Loucy (cell line): ENCODE measurements around the gene NDUFC2.

Experiments used
- H2AFZ ChIP-seq: fragments of 200-600 bp; sonication (generic); 2 replicates; pipeline ENCODE4 v1.6.0; 2016; ENCODE audit warnings: antibody characterized with exemption, mild to moderate bottlenecking, low read length, moderate library complexity
- H3F3A ChIP-seq: fragments of 200-600 bp; 2 replicates; pipeline ENCODE4 v1.6.0; 2016; ENCODE audit warnings: antibody characterized with exemption, low read depth, mild to moderate bottlenecking
- H3K27me3 ChIP-seq: fragments of 200-600 bp; sonication (generic); 2 replicates; pipeline ENCODE4 v1.6.1; 2014; ENCODE audit warnings: low read length, mild to moderate bottlenecking; ENCODE audit not compliant: insufficient read depth, poor library complexity, severe bottlenecking
- H3K36me3 ChIP-seq: fragments of 200-600 bp; sonication (generic); 2 replicates; pipeline ENCODE4 v1.6.1; 2016; ENCODE audit warnings: low read length; ENCODE audit not compliant: insufficient read depth
- H3K4me1 ChIP-seq: fragments of 200-600 bp; sonication (generic); 2 replicates; pipeline ENCODE4 v1.5.1; 2014; ENCODE audit warnings: low read length, mild to moderate bottlenecking; ENCODE audit not compliant: insufficient read depth, poor library complexity, severe bottlenecking
- H3K4me2 ChIP-seq: fragments of 200-600 bp; sonication (generic); 2 replicates; pipeline ENCODE4 v1.6.0; 2014; ENCODE audit warnings: antibody characterized with exemption, low read length, low read depth, mild to moderate bottlenecking; ENCODE audit not compliant: poor library complexity, severe bottlenecking
- H3K4me3 ChIP-seq: fragments of 200-600 bp; sonication (generic); 2 replicates; pipeline ENCODE4 v1.5.1; 2014; ENCODE audit warnings: low read length, mild to moderate bottlenecking, mixed read lengths; ENCODE audit not compliant: poor library complexity, severe bottlenecking
- H3K79me2 ChIP-seq: fragments of 200-600 bp; sonication (generic); 2 replicates; pipeline ENCODE4 v1.6.1; 2014; ENCODE audit warnings: low read length; ENCODE audit not compliant: insufficient read depth
- H3K9ac ChIP-seq: fragments of 200-600 bp; sonication (generic); 2 replicates; pipeline ENCODE4 v1.6.0; 2014; ENCODE audit warnings: mild to moderate bottlenecking, low read depth, low read length, moderate library complexity; ENCODE audit not compliant: poor library complexity, severe bottlenecking
- H3K9me2 ChIP-seq: fragments of 200-600 bp; sonication (generic); replicated peaks from 2 replicates; pipeline ENCODE4 v1.6.1; 2016; ENCODE audit warnings: low read depth, low read length, mixed read lengths
- H3K9me3 ChIP-seq: fragments of 200-600 bp; sonication (generic); 2 replicates; pipeline ENCODE4 v1.6.1; 2014; ENCODE audit warnings: mild to moderate bottlenecking, antibody characterized with exemption, low read length, low read depth; ENCODE audit not compliant: insufficient read depth
- H4K20me1 ChIP-seq: fragments of 200-600 bp; sonication (generic); 2 replicates; pipeline ENCODE4 v1.6.0; 2014; ENCODE audit warnings: antibody characterized with exemption, low read length, mild to moderate bottlenecking; ENCODE audit not compliant: insufficient read depth, poor library complexity, severe bottlenecking
- CTCF ChIP-seq: fragments of 200-600 bp; sonication (generic); conservative IDR thresholded peaks from 2 replicates; pipeline ENCODE4 v1.5.1; 2014; ENCODE audit warnings: mild to moderate bottlenecking, antibody characterized with exemption, low read length
- EZH2phosphoT487 ChIP-seq: fragments of 200-600 bp; IDR thresholded peaks from 2 replicates; pipeline ENCODE4 v1.6.1; 2018; ENCODE audit warnings: antibody characterized with exemption, mild to moderate bottlenecking, moderate library complexity, borderline replicate concordance

The NDUFC2 gene

GRCh38 chr11:78046486-78046854, 33.2 kb downstream of the NDUFC2 start:
- Histone ChIP-seq H3K4me2 (no peak overlapping the region), H2AFZ (0 out of 2 replicates have a peak overlapping the region, but pooled peaks have one; percentile 47), H3K4me1 (no peaks in the 10 kb centered on the region), H3F3A (no peaks in the 10 kb centered on the region), H3K36me3 (no peaks in the 10 kb centered on the region), H3K9me3 (no peaks in the 10 kb centered on the region), H3K9me2 (no peaks in the 10 kb centered on the region), H3K27me3 (no peaks in the 10 kb centered on the region), H3K79me2 (no peaks in the 10 kb centered on the region), H4K20me1 (no peaks in the 10 kb centered on the region), H3K4me3 (no peak overlapping the region), H3K9ac (no peak overlapping the region)
- TF ChIP-seq EZH2phosphoT487: no peak
- no peak for TF ChIP-seq CTCF

GRCh38 chr11:78045851-78046485, 33.7 kb downstream of the NDUFC2 start:
- TF ChIP-seq CTCF (peak; percentile 97), EZH2phosphoT487 (no peak)
- Histone ChIP-seq H2AFZ (peak overlapping the region; percentile 86), H3K9me3 (no peaks in the 10 kb centered on the region), H3K79me2 (no peaks in the 10 kb centered on the region), H4K20me1 (no peaks in the 10 kb centered on the region), H3K4me3 (peak overlapping the region; percentile 42), H3K9ac (no peak overlapping the region), H3K36me3 (no peaks in the 10 kb centered on the region), H3K4me1 (no peaks in the 10 kb centered on the region), H3K27me3 (no peaks in the 10 kb centered on the region), H3K9me2 (no peaks in the 10 kb centered on the region), H3K4me2 (peak overlapping the region; percentile 51), H3F3A (no peaks in the 10 kb centered on the region)

- Histone ChIP-seq H3K4me2 (no peak overlapping the region), H3K36me3 (no peaks in the 10 kb centered on the region)
- TF ChIP-seq CTCF (no peak), EZH2phosphoT487 (no peak)
Measured at GRCh38 chr11:78044706-78045105, 35.0 kb downstream of the NDUFC2 start.

More at GRCh38 chr11:78044706-78045105, 35.0 kb downstream of the NDUFC2 start:
- no peaks in the 10 kb centered on the region for H3K79me2 ChIP-seq
- H3F3A ChIP-seq: no peaks in the 10 kb centered on the region
- no peak overlapping the region for H2AFZ ChIP-seq
- H3K9me2 ChIP-seq: no peaks in the 10 kb centered on the region
- H3K9ac ChIP-seq: no peak overlapping the region
- H3K4me1 ChIP-seq: no peaks in the 10 kb centered on the region
- H4K20me1 ChIP-seq: no peaks in the 10 kb centered on the region
- H3K27me3 ChIP-seq: no peaks in the 10 kb centered on the region
- H3K4me3 ChIP-seq: no peak overlapping the region
- no peaks in the 10 kb centered on the region for H3K9me3 ChIP-seq
